NCI-H510A (cell line): Measurements from ENCODE around the gene RNF34.
"Not testable (repeated sequence)": the region's sequence is repeated elsewhere in the genome, so short reads cannot be mapped to it uniquely, and the experiment has no call there.

Experiments used
- DNase-seq: peaks from one replicate; lab custom pipeline; 2025; lab: John Stamatoyannopoulos, UW

RNF34 gene, protein sequence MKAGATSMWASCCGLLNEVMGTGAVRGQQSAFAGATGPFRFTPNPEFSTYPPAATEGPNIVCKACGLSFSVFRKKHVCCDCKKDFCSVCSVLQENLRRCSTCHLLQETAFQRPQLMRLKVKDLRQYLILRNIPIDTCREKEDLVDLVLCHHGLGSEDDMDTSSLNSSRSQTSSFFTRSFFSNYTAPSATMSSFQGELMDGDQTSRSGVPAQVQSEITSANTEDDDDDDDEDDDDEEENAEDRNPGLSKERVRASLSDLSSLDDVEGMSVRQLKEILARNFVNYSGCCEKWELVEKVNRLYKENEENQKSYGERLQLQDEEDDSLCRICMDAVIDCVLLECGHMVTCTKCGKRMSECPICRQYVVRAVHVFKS

DNA sequence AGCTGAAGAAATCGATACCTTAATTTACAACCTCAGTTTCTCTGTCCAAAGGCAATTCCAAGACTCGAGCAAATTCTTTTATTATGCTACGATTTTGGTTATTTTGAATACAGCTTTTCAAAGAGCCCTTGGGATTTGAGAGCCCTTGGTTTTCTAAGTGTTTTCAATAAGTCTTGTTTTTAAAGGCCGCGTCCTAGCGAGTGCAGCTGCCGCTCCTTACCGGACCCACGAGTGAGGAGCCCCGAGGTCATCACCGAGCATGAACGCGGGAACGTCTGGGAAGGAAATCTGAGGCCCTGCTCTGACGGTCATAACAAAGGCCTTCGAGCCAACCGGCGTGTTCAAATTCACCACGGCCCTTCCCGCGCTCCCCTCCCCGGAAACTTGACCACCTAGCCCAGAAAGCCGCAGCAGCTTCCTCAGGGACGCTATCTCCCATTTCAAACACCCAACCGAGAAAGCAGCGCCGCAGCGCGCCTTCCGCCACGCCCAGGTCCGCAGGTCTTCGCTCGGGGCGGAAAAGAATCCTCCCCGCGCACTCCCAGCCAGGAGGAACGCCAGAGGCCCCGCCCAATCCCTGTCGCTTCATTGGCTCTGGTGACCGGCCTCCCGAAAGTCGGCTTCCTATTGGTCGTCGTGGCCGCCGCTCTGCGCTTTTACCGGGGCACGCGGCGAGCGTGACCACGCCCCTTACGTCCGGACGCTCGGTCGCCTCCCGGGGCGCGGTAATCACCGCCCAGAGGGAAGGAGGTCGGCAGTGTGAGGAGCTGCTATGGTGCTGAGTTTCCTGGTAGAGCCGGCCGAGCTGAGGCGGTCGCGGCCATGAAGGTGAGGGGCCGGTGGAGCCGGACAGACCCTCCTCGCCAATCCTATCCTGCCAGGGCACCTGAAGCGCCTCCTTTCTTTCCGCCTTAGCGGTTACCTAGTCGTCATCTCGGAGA is at the start of gene RNF34:
RNF34 (plus strand) TSS at position 728 of the 941 bp plus-strand sequence; CDS start at position 823, 95 bp downstream.
- peak; percentile 99 for DNase-seq

DNA sequence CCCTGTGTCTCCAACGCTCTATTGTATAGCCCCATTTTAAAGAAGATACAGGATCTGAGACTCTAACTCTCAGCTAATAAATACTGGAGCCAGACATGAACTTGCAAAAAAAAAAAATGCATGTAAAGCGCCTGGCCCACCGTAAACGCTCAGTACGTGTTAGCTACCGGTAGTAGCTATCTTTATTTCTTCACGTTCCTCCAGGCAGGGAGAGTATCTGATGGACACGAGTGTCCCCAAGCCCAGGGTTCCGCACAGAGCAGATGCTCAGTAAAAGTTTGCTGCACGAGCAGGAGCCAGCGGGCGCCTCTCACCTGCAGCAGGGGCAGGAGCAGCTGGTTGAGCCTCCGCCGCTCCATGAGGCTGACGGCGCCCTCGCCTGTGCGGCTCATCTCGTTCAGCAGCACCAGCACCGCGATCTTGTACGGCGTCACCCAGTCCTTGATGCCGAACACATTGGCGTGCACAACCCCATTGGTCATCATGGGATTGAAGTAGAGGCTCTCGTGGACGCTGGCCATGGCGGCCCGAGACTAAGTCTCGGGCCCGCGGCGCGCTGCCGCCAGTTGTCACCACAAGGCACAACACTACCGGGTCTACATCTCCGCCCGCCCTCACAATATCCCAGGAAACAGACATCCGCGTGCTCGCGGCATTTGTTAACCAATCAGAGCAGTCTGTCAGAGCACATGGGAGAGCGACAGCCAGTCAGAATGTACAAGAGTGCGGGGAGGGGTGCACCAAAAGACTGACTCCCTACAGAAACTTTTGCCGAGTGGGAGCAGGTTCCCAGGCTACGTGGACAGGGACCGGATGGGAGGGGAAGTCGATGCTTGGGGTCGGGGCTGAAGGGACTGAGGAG is 47.9 kb upstream of the RNF34 start, which contains the start of gene ANAPC5:
ANAPC5 (minus strand) TSS at position 592 of the 862 bp plus-strand sequence; CDS start at position 521, 71 bp downstream.
- peak; percentile 98 for DNase-seq

DNA sequence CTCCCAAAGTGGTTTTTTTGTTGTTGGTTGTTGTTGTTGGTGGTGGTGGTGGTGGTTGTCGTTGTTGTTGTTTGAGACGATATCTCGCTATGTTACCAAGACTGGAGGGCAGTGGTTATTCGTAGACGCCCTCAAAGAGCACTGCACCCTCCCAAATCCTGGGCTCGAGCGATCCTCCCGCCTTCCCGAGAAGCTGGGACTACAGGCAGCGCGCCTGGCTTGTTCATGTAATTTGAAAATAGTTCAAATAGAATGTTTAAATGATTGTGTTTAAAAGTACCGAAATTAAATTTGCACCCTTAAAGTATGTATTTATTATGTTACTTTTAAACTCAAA is 47.3 kb upstream of the RNF34 start:
- peak; percentile 72 for DNase-seq

DNA sequence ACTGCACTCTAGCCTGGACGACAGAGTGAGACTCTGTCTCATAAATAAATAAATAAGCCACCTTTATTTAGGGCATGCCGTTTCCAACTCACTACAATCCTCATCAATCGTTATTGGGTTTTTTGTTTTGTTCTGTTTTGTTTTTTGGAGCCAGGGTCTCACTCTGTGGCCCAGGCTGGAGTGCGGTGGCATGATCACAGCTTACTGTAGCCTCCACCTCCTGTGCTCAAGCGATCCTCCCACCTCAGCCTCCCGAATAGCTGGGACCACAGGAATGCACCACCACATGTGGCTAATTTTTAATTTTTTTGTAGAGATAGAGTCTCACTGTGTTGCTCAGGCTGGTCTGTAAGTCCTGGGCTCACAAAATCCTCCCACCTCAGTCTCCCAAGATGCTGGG is 44.1 kb upstream of the RNF34 start:
- no peak for DNase-seq

DNA sequence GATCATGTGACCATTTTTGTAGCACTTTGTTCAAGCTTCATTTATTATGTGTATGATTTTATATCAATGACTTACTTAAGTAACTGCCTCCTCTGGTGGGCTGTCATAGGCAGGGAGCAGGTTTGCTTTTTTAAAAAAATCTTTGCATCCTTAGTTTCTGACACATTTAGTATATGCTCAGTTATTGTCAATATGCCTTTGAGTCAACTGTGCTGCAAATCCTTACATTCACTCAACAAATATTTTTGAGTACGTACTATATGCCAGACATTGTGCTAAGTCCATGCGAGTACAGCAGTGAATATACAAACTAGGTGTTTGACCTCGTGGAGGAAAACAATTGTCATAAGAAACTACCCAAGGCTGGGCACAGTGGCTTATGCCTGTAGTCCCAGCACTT is 43.3 kb upstream of the RNF34 start:
- DNase-seq: no peak

DNA sequence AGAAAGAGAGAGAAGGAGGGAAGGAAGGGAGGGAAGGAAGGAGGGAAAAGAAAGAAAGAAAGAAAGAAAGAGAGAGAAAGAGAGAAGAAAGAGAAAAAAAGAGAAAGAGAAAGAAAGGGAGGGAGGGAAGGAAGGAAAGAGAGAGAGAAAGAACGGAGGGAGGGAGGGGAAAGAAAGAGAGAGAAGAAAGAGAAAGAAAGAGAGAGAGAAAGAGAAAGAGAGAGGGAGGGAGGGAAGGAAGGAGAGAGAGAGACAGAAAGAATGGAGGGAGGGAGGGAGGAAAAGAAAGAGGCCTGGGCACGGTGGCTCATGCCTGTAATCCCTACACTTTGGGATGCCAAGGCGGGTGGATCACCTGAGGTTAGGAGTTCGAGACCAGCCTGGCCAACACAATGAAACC is 42.6 kb upstream of the RNF34 start:
- DNase-seq: no peak

DNA sequence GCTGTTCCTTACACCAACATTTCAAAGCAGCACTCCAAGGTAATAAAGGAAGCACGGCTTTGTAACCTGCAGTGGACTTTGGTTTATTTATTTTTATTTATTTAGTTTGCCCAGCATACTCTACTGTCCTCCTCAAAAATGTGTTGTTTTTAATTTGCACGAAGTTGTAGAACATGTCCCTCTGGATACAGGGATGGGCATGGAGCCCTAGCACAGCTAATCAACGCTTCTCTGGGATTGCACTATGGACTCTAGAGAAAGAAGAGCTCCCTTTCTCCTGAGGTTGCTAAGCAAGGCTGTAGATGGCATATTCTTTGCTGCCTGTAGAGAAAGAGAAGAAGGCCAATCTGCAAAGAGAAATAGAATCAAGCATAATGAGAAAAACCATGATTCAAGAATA is 41.8 kb upstream of the RNF34 start:
- no peak for DNase-seq

DNA sequence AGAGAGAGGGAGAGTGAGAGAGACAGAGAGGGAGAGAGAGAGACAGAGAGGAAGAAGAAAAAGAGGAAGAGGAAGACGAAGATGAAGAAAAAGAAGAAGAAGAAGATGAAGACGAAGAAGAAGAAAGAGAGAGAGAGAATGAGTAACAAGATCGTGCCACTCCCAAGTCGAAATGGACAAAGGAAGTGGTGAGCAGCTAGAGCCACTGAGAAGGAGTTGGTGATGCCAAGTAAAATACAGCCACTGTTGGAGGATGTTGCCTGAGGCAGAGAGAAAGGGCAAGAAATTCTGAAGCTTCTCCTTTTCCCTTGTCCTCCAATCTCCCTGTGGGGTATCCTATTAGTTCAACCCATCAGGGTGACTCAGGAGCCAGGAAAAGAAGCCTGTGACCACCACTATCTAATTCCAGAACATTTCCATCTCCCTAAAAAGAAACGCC is 35.2 kb upstream of the RNF34 start:
- DNase-seq: no peak

DNA sequence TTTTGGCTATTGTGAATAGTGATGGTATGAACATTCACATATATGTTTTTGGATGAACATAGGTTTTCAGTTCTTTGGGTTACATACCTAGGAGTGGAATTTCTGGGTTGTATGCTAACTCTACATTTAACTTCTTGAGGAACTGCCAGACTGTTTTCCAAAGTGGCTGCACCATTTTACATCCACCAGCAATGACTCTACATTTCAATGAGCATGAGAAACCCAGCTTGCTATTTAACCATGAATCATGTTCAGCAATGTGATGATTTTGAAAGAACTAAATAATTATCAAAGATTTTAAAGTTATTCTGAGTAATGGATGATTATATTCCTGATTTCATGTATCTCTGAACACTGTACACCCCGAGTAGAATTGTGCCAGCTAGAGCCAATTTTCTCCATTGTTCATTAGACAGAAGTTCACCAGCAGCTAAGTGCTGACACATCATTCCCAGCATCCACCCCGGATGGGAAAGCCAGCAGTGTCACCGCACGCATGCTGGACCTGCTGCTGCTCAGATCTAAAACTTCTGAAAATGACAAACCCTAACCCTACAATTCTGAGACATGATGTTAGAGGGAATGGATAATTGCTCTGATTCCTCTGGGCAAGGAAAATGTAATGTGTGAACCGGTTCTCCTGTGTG is 34.4 kb upstream of the RNF34 start:
- no peak for DNase-seq

DNA sequence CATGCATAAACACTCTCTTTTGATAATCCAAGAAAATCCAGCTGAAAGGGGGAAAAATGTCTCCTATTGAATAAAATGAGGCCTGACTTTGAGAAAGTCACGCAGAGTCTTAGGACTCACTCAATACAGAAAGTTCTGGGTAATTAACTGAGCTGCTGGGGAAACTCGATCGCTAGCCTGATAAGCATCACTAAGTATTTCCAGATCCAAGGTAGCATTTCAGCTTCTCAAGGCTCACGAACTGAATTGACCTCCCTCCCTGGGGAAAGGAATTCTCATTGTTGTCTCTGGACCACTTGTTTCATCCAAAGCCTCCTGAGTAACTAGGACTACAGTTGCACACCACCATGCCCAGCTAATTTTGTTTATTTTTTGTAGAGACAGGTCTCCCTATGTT is 33.9 kb upstream of the RNF34 start:
- no peak for DNase-seq

DNA sequence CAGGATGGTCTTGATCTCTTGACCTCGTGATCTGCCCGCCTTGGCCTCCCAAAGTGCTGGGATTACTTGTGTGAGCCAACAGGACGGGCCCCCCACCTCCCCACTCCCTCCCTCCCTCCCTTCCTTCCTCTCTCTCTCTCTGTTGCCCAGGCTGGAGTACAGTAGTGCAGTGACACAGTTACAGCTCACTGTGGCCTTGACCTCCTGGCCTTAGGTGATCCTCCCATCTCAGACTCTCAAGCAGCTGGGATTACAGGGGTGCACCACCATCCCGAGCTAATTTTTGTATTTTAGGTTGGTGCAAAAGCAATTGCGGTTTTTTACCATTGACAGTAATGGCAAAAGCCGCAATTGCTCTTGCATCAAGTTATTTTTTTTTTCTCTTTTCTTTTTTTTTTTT is 28.5 kb upstream of the RNF34 start:
- DNase-seq: no peak

DNA sequence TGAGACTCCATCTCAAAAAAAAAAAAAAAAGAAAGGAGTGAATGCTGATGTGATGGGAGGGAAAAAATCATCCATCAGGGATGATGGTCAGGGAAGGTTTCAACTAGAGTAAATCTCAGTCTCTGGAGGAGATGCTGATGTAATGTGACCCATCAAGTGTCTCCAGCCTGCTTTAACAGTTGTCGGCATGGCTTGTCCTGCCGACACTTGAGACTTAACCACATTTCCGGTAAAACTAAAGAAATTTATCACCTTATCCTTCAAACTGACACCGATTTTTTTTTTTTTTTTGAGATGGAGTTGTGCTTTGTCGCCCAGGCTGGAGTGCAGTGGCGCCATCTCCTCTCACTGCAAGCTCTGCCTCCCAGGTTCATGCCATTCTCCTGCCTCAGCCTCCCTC is 26.2 kb upstream of the RNF34 start:
- no peak for DNase-seq

DNA sequence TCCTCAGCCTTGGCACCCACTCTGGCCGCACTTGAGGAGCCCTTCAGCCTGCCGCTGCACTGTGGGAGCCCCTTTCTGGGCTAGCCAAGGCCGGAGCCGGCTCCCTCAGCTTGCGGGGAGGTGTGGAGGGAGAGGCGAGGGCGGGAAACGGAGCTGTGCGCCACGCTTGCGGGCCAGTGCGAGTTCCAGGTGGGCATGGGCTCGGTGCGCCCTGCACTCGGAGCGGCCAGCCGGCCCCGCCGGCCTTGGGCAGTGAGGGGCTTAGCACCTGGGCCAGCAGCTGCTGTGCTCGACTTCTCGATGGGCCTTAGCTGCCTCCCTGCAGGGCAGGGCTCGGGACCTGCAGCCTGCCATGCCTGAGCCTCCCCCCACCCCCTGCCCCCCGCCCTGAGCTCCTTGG is 25.6 kb upstream of the RNF34 start:
- DNase-seq: not testable (repeated sequence)

DNA sequence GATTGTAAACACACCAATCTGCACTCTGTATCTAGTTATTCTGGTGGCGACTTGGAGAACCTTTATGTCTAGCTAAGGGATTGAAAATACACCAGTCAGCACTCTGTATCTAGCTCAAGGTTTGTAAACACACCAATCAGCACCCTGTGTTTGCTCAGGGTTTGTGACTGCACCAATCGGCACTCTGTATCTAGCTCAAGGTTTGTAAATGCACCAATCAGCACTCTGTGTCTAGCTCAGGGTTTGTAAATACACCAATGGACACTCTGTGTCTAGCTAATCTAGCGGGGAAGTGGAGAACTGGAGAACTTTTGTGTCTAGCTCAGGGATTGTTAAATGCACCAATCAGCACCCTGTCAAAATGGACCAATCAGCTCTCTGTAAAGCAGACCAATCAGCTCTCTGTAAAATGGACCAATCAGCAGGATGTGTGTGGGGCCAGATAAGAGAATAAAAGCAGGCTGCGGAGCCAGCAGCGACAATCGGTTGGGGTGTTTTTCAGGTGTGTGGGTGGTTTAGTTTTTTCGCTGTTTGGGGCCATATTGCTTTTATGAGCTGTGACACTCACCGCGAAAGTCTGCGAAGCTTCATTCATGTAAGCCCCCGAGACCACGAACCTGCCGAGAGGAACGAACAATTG is 24.9 kb upstream of the RNF34 start:
- DNase-seq: not testable (repeated sequence)

DNA sequence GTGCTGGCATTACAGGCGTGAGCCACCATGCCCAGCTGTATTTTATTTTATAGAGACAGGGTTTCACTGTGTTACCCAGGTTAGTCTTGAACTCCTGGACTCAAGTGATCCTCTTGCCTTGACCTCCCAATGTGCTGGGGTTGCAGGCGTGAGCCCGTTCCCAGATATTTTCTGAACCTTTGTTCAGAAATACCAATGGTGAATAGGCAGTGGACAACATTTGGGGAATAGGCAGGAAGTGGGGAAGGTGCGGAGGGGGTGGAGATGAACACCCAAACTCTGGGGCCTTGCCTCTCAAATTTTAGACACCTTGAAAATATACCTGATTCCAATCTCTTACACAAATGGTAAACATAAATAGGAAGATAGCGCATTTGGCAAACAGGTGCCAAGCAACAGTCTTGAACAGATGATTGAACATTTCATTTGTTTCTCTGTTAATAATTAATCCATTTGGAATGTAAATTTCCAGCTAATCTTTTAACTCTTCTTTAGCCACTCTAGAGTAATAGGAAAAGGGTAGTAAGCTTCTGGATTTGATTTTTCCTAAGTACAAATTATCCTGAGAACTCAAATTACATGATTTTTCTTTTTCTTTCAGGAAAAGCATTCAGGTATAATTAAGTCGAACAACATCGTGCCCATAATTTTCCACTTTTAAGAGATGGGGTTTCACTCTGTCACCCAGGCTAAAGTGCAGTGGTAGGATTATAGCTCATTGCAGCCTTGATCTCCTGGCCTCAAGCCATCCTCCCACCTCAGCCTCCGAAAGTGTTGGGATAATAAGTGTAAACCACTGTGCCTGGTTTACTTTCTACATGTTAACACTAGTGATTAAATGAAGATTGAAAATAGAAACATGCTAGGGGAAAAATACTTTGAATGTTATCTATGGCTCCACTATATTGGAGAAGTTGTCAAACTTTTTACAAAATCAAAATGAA is 22.9 kb upstream of the RNF34 start:
- no peak for DNase-seq

DNA sequence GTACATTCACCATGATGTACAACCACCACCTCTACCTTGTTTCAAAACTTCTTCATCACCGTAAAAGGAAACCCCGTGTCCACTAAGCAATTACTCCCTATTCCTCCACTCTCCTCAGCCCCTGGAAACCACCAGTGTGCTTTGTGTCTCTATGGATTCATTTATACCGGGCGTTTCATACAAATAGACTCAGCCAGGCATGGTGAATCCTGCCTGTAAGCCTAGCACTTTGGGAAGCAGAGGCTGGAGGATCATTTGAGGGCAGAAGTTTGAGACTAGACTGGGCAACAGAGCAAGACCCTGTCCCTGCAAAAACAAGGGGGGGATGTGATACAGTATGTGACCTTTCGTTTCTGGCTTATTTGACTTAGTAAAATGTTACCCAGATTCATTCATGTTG is 21.2 kb upstream of the RNF34 start:
- DNase-seq: no peak

DNA sequence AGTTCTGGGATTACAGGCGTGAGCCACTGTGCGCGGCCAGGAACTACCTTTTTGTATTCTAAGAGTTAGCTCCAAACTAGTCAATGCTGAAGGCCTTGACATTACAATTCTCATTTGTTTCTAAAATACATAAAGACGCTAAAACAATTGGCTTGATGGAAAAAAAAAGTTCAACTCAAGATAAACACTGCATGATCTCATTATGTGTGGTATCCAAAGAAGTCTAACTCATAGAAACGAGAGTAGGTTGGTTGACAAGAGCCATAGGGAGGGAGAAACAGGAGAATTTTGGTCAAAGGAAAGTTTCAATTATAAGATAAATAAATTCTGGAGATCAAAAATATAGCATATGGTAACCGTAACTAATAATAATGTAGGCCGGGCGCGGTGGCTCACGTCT is 20.0 kb upstream of the RNF34 start:
- DNase-seq: no peak

DNA sequence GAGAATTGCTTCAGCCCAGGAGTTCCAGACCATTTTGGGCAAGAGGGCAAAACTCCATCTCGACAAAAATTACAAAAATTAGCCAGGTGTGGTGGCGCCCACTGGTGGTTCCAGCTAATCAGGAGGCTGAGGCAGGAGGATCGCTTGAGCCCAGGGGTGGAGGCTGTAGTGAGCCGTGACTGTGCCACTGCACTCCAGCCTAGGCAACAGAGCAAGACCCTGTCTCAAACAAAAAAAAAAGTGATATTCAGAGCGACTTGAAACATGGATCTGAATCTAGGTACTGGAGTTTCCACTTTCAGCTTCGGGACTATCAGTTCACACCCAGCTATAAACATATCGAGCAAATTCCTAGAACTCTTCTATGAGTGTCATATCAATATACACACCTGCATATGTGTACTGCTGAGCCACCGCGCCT is 16.3 kb upstream of the RNF34 start:
- no peak for DNase-seq

DNA sequence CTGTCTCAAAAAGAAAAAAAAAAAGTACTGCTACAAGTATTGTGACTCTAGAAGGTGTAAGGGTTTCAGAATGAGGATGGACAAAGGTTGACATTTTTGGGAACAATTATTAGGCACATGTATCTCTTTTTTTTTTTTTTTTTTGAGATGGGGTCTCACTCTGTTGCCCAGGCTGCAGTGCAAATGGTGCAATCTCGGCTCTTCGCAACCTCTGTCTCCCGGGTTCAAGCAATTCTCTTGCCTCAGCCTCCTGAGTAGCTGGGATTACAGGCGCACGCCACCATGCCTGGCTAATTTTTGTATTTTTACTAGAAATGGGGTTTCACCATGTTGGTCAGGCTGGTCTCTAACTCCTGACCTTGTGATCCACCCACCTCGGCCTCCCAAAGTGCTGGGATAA is 15.0 kb upstream of the RNF34 start:
- not testable (repeated sequence) for DNase-seq

DNA sequence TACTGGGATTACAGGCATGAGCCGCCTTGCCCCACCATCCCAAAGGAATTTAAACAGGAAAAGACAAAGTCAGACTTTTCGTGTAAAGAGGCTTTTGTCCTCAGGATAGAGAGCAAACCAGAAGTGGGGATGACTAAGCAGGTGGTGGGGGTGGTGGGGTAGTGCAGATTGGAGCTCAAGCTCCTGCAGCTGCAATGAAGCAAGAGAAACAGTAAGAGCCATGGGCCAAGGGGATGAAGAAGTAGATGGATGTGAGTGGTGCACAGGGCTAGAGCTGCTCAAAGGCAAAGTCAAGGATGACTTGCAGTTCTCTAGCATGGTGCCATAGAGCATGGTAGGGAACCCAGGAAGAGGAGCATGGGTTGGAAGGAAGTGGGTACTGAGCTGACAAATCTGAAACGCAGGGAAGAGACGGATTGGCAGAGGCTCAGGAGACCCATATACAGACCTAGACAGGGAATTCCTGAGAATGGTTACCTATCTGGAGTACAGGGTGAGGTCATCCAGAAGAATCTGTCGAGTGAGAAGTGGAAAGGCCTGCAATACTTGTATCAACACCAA is 11.4 kb upstream of the RNF34 start:
- DNase-seq: no peak
